ENCODE data around the gene RBPJ.
A peak's percentile ranks its signal among the peaks of the same experiment; 100 is the strongest.

The RBPJ gene

GRCh38 chr4:26320538-26321372, at the start of gene RBPJ:
TSS of gene RBPJ (plus strand) at chr4:26321014. CDS start at chr4:26321029, 15 bp downstream.
- peak; percentile 91 for DNase-seq

GRCh38 chr4:26271703-26272102, 49.1 kb upstream of the RBPJ start:
- DNase-seq: no peak

GRCh38 chr4:26272654-26273615, 47.9 kb upstream of the RBPJ start:
- no peak for DNase-seq

GRCh38 chr4:26273616-26273980, 47.2 kb upstream of the RBPJ start:
- DNase-seq: no peak

- no peak for DNase-seq
Measured at GRCh38 chr4:26275281-26275680, 45.5 kb upstream of the RBPJ start.

- DNase-seq: no peak
Measured at GRCh38 chr4:26279446-26279845, 41.4 kb upstream of the RBPJ start.

- no peak for DNase-seq
Measured at GRCh38 chr4:26281881-26282280, 38.9 kb upstream of the RBPJ start.

- DNase-seq: no peak
Measured at GRCh38 chr4:26284536-26284935, 36.3 kb upstream of the RBPJ start.

GRCh38 chr4:26285272-26285671, 35.5 kb upstream of the RBPJ start:
- no peak for DNase-seq

- no peak for DNase-seq
Measured at GRCh38 chr4:26287756-26288155, 33.1 kb upstream of the RBPJ start.

- DNase-seq: peak; percentile 24
Measured at GRCh38 chr4:26288355-26288909, 32.4 kb upstream of the RBPJ start.

- DNase-seq: no peak
Measured at GRCh38 chr4:26289401-26289800, 31.4 kb upstream of the RBPJ start.

GRCh38 chr4:26290321-26290720, 30.5 kb upstream of the RBPJ start:
- DNase-seq: no peak

GRCh38 chr4:26294904-26295303, 25.9 kb upstream of the RBPJ start:
- DNase-seq: no peak

GRCh38 chr4:26296021-26296420, 24.8 kb upstream of the RBPJ start:
- no peak for DNase-seq

GRCh38 chr4:26296514-26296913, 24.3 kb upstream of the RBPJ start:
- no peak for DNase-seq

- DNase-seq: no peak
Measured at GRCh38 chr4:26297219-26297618, 23.6 kb upstream of the RBPJ start.

GRCh38 chr4:26298198-26298947, 22.4 kb upstream of the RBPJ start:
- DNase-seq: no peak

- DNase-seq: peak; percentile 25
Measured at GRCh38 chr4:26299254-26299882, 21.4 kb upstream of the RBPJ start.

GRCh38 chr4:26300314-26301307, 20.2 kb upstream of the RBPJ start:
- no peak for DNase-seq
